ENCODE measurements around the gene NCLN. TPM values are rescaled to one million over a fixed set of nuclear protein-coding genes. Genes with fewer than 3 reads are reported as not detected.

The NCLN gene
- total and polyA plus RNA-seq, 9 of the 15 experiments (the other 6 are each of a cell fraction or from before 2014, with no cell fraction given) = 3.8 to 126 (median 39.6) TPM

- no peak for TF ChIP-seq ILF3 (IDR thresholded peaks at IDR 0.05; ENCODE audit: borderline replicate concordance)
- peak; percentile 94 for TF ChIP-seq PHF20 (IDR thresholded peaks at IDR 0.05; ENCODE audit: partially characterized antibody)
- TF ChIP-seq XRCC5 (IDR thresholded peaks at IDR 0.05; ENCODE audit: low read depth, low read length) = 0 out of 2 replicates have a peak, but pooled peaks have one; percentile 31
- TF ChIP-seq MTA2 (IDR thresholded peaks at IDR 0.05; ENCODE audit: low read depth) = peak; percentile 47; the same call in 1 of the 2 replicates
- TF ChIP-seq XRCC4 (IDR thresholded peaks at IDR 0.05; ENCODE audit: extremely low read depth, insufficient read depth, insufficient read length) = no peak
- TF ChIP-seq KAT8 (IDR thresholded peaks at IDR 0.05; ENCODE audit: low read depth) = no peak
- no peak for TF ChIP-seq RBM15 (IDR thresholded peaks at IDR 0.05; ENCODE audit: insufficient read depth, low read length)
- peak; percentile 79 for TF ChIP-seq DPF2 (IDR thresholded peaks at IDR 0.05)
- no peak for TF ChIP-seq ZZZ3 (IDR thresholded peaks at IDR 0.05)
- peak; percentile 84 for TF ChIP-seq GTF3C2 (IDR thresholded peaks at IDR 0.05; ENCODE audit: borderline replicate concordance, extremely low read depth, insufficient read length)
- TF ChIP-seq KAT7 (CRISPR knock-in tag; IDR thresholded peaks at IDR 0.05; ENCODE audit: borderline replicate concordance) = no peak
- TF ChIP-seq TRIM24 (IDR thresholded peaks at IDR 0.05) = peak; percentile 21 to 42; a peak in 2 of 4 replicates
- TF ChIP-seq NKRF (IDR thresholded peaks at IDR 0.05; ENCODE audit: borderline replicate concordance) = peak; percentile 61; the same call in 1 of the 2 replicates
- no peak for TF ChIP-seq HIVEP1 (CRISPR knock-in tag; IDR thresholded peaks at IDR 0.05)
- 0 out of 2 replicates have a peak, but pooled peaks have one; percentile 44 for TF ChIP-seq MTA3 (IDR thresholded peaks at IDR 0.05; ENCODE audit: borderline replicate concordance)
- TF ChIP-seq ARID3B (CRISPR knock-in tag; IDR thresholded peaks at IDR 0.05; ENCODE audit: borderline replicate concordance) = no peak
- no peak for TF ChIP-seq KDM5B (IDR thresholded peaks at IDR 0.05; ENCODE audit: insufficient replicate concordance, low read depth, low read length)
- TF ChIP-seq ZNF24 (IDR thresholded peaks at IDR 0.05) = peak; percentile 49; the same call in 1 of the 2 replicates
- TF ChIP-seq TEAD4 (IDR thresholded peaks at IDR 0.05; ENCODE audit: low read length) = peak; percentile 76
- TF ChIP-seq TEAD4 (CRISPR knock-in tag; IDR thresholded peaks at IDR 0.05; ENCODE audit: borderline replicate concordance) = no peak
- TF ChIP-seq SMARCC2 (IDR thresholded peaks at IDR 0.05; ENCODE audit: low read depth) = 0 out of 2 replicates have a peak, but pooled peaks have one; percentile 45
These were observed 1.7 kb upstream of the NCLN start (continued) for GRCh38 chr19:3183721-3184641.
